Mucosa of gallbladder (tissue), 1 donor: Measurements from ENCODE around the gene PGLYRP3. TPM values are rescaled to one million over a fixed set of nuclear protein-coding genes. Genes with fewer than 3 reads are reported as not detected.

Source experiments
- DNase-seq: peaks from one replicate; pipeline ENCODE4 v3.0.0-alpha.2; 2020; ENCODE audit warnings: low spot score
- total RNA-seq: library from RNA; stranded (reverse); gene quantifications from one replicate; pipeline ENCODE4 v1.2.1, GENCODE V29; 2021
- donor health status: DM: no; HTN: no; CAD: no.

The PGLYRP3 gene
- not detected for total RNA-seq

GRCh38 chr1:153312570-153313186, at the start of gene PGLYRP3:
TSS of gene PGLYRP3 (minus strand) at chr1:153312952. CDS start at chr1:153310665, 2,287 bp downstream.
- no peak for DNase-seq

GRCh38 chr1:153362187-153362775, 49.5 kb upstream of the PGLYRP3 start:
- DNase-seq = no peak

- DNase-seq = no peak
These were observed 48.8 kb upstream of the PGLYRP3 start for GRCh38 chr1:153361480-153362109.

GRCh38 chr1:153360592-153361479, 48.1 kb upstream of the PGLYRP3 start:
- DNase-seq = no peak

- no peak for DNase-seq
These were observed 47.4 kb upstream of the PGLYRP3 start for GRCh38 chr1:153360190-153360589.

- no peak for DNase-seq
These were observed 46.5 kb upstream of the PGLYRP3 start for GRCh38 chr1:153359241-153359640.

GRCh38 chr1:153358691-153358975, 45.9 kb upstream of the PGLYRP3 start:
- DNase-seq = no peak

GRCh38 chr1:153357853-153358690, 45.3 kb upstream of the PGLYRP3 start, which contains the start of gene S100A9:
TSS of gene S100A9 (plus strand) at chr1:153357854. CDS start at chr1:153358284, 430 bp downstream.
- no peak for DNase-seq

- peak; percentile 28 for DNase-seq
These were observed 44.5 kb upstream of the PGLYRP3 start for GRCh38 chr1:153357076-153357852.

- no peak for DNase-seq
These were observed 43.8 kb upstream of the PGLYRP3 start for GRCh38 chr1:153356392-153357075.

- DNase-seq = peak; percentile 24
These were observed 42.8 kb upstream of the PGLYRP3 start for GRCh38 chr1:153355445-153356071.

GRCh38 chr1:153354515-153355193, 41.9 kb upstream of the PGLYRP3 start:
- DNase-seq = no peak

- no peak for DNase-seq
These were observed 40.6 kb upstream of the PGLYRP3 start for GRCh38 chr1:153353226-153353947.

- DNase-seq = peak; percentile 63
These were observed 39.8 kb upstream of the PGLYRP3 start for GRCh38 chr1:153352523-153352922.

- no peak for DNase-seq
These were observed 37.7 kb upstream of the PGLYRP3 start for GRCh38 chr1:153350321-153350957.

GRCh38 chr1:153349363-153350320, 36.9 kb upstream of the PGLYRP3 start:
- DNase-seq = peak; percentile 5
